Smooth muscle cell of bladder (primary cell): ENCODE data around the gene USP6. TPM values are rescaled to one million over a fixed set of nuclear protein-coding genes. Genes with fewer than 3 reads are reported as not detected.

Experiments
- total RNA-seq: library from RNA; depleted of rRNA; stranded (reverse); fragments of >200 nt; gene quantifications from 2 replicates; pipeline ENCODE4 v1.2.3, GENCODE V29; 2014

Gene USP6
- under 0.01 TPM in 1 of 2 replicates, not detected in the other for total RNA-seq

DNA sequence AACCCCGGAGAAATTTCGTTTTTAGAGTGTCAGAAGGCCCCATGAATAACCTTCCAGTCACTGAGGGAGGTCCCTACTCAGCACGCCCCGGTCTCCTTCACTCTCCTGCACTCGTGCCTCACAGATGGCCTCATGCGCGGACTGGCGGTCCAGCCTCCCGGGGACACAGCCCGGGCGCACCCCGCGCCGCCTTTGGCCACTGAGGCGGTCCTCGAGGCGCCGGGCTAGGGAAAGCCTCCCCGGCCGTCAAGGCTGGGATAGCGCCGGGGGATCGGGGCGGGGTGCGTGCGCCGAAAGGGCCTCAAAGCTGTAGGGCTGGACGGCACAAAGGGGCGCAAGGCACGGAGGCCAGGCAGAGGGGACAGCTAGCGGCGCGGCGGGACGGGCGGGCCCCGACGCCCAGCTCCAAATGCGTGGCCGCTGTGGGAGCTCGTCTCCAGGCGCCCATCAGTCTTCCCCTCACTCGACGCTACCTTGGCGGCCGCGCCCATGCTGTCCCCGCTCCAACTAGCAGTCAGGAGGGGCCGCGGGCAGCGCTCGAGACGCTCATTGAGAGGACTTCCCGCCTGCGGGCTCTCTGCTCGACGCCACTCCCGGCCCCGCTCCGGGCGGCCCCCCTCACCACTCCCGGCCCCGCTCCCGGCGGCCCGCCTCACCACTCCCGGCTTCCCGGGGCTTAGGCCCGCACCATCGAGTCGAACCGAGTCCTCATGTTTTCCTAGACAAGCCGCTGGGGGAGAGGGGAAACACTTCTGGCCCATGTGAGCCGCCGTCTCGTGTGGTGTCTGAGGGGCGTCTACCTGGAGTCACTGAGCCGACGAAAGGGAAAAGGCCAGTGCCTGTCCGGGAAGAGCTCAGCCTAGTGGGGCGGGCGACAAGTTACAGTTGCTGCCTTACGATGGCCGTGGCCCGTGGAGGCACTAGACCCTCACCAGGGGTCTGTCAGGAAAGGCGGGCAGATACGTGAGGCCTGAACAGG is at the start of gene USP6:
USP6 (plus strand) TSS at position 360 of the 979 bp plus-strand sequence. CDS start 14,336 bp downstream, outside the sequence.

GRCh38 chr17:5078106-5079028 is 37.5 kb upstream of the USP6 start, which contains the start of gene ZFP3:
Gene ZFP3 (plus strand): TSS chr17:5078467. CDS start chr17:5091505, 13,038 bp downstream.

GRCh38 chr17:5111402-5112204 is 4.2 kb upstream of the USP6 start, which contains the start of gene ZNF232:
Gene ZNF232 (minus strand): TSS chr17:5111878. CDS start chr17:5111822, 56 bp downstream.

DNA sequence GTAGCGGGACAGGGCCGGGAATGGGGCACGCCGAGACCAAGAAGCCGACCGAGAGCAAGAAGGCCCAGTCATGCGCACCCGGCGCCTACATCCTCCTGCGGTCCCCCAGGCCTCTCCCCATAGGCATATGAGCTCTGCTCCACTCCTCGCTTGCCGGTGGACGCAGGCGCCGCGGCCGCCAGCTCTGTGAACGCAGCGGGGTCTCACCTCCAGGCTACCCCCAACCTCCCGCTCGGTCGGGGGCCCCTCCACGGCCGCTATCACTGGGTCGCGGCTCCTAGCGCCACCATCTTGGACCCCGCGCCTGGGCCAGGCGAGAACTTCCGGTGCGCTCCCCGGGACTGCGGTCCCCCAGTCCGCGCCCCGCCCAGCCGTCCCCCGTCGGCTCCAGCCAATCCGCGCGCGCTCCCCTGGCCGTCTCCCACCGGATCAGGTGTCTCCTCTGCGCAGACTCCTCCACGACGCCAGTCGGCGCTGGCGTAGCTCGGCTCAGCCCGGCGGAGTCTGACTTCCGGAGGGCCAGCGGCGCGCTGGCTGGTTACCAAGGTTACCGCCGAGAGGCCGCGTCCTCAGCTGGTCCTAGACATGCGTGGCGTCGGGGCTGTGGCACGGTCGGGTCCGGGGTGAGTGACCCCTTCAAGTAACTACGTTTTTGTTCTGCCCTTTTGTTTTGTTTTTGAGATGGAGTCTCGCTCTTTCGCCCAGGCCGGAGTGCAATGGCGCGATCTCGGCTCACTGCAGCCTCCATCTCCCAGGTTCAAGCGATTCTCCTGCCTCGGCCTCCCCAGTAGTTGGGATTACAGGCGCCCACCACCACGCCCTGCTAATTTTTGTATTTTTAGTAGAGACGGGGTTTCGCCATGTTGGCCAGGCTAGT is 75.9 kb downstream of the USP6 start, which contains the start of gene ZNF594:
ZNF594 (minus strand) TSS at position 328 of the 877 bp plus-strand sequence. CDS start 7,612 bp downstream, outside the sequence.

Other genes starting within 250 kb of the USP6 start
- 4.3 and 6.1 TPM in 2 replicates for gene C17orf107, start 216.5 kb upstream of the USP6 start, total RNA-seq
- 0.14 and 1.4 TPM in 2 replicates for gene CHRNE, start 212.9 kb upstream of the USP6 start, total RNA-seq
- not detected in 2 replicates for gene GP1BA, start 183.8 kb upstream of the USP6 start, total RNA-seq
- 51.8 and 62.5 TPM in 2 replicates for gene SLC25A11, start 176.0 kb upstream of the USP6 start, total RNA-seq
- 12.2 and 15.3 TPM in 2 replicates for gene RNF167, start 175.8 kb upstream of the USP6 start, total RNA-seq
- 381 and 445 TPM in 2 replicates for gene PFN1, start 167.5 kb upstream of the USP6 start, total RNA-seq
- gene ENO3, start 164.9 kb upstream of the USP6 start, total RNA-seq = 1.6 and 2.6 TPM in 2 replicates
- 50.8 and 60.6 TPM in 2 replicates for gene SPAG7, start 148.2 kb upstream of the USP6 start, total RNA-seq
- 6.8 and 6.9 TPM in 2 replicates for gene CAMTA2, start 128.4 kb upstream of the USP6 start, total RNA-seq
- 0.37 and 0.57 TPM in 2 replicates for gene INCA1, start 118.5 kb upstream of the USP6 start, total RNA-seq
- 77.7 and 97.3 TPM in 2 replicates for gene KIF1C, start 118.1 kb upstream of the USP6 start, total RNA-seq
- gene SLC52A1, start 80.6 kb upstream of the USP6 start, total RNA-seq = 0.14 TPM in 1 of 2 replicates, not detected in the other
- gene ZFP3, start 37.6 kb upstream of the USP6 start, total RNA-seq = 1.0 and 1.3 TPM in 2 replicates
- 5.3 and 6.6 TPM in 2 replicates for gene ZNF232, start 4.2 kb upstream of the USP6 start, total RNA-seq
- gene ZNF594, start 75.8 kb downstream of the USP6 start, total RNA-seq = 6.0 and 7.0 TPM in 2 replicates
- not detected in 2 replicates for gene SCIMP, start 118.8 kb downstream of the USP6 start, total RNA-seq
- 33.3 and 43.4 TPM in 2 replicates for gene RABEP1, start 166.3 kb downstream of the USP6 start, total RNA-seq